SK-N-MC (cell line): Measurements from ENCODE around the gene HPRT1.

Experiments used
- EZH2 ChIP-seq: fragments of 200-600 bp; sonication (generic); IDR thresholded peaks from one replicate; pipeline ENCODE4 v1.6.1; 2017; ENCODE audit warnings: antibody characterized with exemption
- FOXP2 ChIP-seq: optimal IDR thresholded peaks from 2 replicates; pipeline ENCODE3; 2011; ENCODE audit warnings: mild to moderate bottlenecking, moderate library complexity; ENCODE audit not compliant: insufficient read depth; ENCODE audit errors: extremely low read length, control extremely low read depth
- POLR2AphosphoS5 ChIP-seq: IDR thresholded peaks from 2 replicates; pipeline ENCODE4 v1.6.1; 2012; ENCODE audit warnings: mild to moderate bottlenecking, low read depth, low read length, borderline replicate concordance

DNA sequence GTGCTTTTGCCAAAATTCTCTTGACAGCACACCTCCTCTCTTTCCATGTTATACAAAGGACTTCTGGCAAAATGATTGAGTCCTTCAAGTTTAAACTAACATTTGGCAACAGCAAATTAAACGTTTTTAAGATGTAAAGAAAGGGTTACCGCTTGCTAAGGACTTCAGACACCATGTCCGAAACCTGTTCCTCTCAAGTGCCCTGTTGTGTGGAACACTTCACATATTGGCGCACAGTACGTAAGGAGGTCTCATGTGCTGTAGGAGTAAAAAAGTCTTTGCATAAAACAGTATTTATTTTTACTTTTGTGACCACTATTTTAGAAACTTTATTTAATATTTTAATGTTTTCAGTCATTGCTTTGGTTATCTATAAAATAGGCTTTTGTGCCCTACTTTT lies 33.7 kb upstream of the HPRT1 start:
- TF ChIP-seq POLR2AphosphoS5, result no peak
- TF ChIP-seq EZH2, result no peak
- no peak for TF ChIP-seq FOXP2
